ENCODE data around the gene DALRD3. TPM values are rescaled to one million over a fixed set of nuclear protein-coding genes. Genes with fewer than 3 reads are reported as not detected.

Gene DALRD3
- total RNA-seq, 2 donors from 2014 or later = 9.5 to 11.8 TPM

DNA sequence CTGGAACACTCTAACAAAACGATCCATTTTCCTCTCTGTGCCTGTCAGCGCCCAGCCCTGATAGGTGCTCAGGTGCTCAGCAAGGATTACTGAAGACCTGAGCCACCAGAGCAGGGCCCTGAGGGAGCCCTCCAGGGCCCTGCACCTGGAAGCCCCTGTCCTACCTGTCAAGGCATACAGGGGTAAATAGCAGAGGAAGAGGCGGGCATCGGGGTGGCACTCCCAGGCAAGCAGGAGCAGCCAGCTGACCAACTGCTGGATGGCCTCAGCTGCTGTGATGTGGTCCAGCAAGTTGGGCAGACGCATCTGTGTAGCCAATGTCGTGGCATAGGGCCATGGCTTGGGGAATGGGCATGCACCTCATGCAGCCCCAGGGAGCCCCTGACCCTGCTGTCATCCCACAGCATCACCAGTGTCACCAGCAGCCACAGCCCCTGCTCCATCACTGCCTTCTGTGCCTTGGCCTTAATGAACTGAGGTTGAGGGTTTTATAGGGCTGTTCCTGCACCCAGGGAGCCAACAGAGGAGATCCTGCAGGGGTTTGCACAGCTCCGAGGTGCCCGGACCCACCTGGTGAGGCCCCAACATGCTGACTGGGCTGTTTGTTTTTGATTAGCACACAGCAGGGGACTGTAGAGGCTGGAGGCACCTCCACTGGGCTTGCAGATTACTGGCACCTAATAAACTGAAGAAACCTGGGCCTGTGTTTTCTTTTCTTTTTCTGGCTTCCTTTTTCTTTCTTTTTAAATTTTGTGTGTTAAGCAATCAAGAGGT lies 19.1 kb downstream of the DALRD3 start:
- Histone ChIP-seq H3K27ac (no peak overlapping the region), H3K4me1 (peaks cover 0 to 7% of the 10 kb centered on the region in 2 donors), H3K4me3 (no peak overlapping the region), H3K36me3 (peaks cover 17% of the 10 kb centered on the region), H3K9me3 (no peaks in the 10 kb centered on the region), H3K27me3 (no peaks in the 10 kb centered on the region)
- DNase-seq (ENCODE audit: low spot score) = no peak
- TF ChIP-seq, protein P1, sequence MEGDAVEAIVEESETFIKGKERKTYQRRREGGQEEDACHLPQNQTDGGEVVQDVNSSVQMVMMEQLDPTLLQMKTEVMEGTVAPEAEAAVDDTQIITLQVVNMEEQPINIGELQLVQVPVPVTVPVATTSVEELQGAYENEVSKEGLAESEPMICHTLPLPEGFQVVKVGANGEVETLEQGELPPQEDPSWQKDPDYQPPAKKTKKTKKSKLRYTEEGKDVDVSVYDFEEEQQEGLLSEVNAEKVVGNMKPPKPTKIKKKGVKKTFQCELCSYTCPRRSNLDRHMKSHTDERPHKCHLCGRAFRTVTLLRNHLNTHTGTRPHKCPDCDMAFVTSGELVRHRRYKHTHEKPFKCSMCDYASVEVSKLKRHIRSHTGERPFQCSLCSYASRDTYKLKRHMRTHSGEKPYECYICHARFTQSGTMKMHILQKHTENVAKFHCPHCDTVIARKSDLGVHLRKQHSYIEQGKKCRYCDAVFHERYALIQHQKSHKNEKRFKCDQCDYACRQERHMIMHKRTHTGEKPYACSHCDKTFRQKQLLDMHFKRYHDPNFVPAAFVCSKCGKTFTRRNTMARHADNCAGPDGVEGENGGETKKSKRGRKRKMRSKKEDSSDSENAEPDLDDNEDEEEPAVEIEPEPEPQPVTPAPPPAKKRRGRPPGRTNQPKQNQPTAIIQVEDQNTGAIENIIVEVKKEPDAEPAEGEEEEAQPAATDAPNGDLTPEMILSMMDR (IDR thresholded peaks at IDR 0.05) = no peak

DNA sequence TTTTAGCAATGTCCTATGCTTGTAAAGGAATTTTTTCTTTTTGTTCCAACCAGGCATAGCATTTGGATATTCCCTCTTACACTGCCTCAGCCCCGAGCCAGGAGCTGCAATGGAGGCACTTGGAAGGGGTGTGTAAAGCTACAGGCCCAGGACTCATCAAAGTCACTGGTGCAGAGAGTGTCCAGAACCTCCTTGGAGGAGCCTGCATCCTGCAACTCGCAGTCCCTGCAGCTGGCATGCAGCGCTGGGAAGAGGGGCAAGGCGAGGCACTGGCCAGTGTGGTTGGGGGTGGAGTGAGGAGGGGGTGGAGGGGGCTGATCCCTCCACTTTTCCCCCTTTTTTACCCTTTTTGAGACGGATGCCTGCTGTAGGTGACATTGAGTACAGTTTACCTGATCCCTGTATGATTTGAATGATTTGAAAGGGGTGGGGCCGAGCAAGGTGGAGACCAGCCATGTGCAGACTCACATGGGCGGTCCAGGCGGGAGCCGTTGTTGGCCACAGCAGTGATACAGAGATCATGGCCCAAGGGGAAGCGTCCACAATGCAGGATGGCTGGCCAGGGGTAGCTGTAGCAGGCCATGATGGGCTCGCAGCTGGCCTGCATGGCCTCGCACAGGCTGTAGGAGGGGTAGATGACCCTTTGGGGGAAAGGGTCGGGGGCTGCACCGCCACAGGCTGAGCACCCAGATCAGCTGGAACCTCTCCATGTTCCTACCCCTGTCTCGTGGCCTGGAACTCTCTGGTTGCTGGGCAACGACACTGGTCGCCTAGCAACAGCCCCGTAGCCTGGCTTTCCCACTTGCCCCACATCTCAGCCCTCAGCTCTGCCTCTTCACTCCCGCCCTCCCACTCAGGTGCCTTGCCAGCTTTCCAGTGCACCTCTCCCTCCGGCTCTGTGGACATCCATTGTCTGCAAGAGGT lies 20.4 kb downstream of the DALRD3 start:
- Histone ChIP-seq H3K36me3 (peaks cover 17% of the 10 kb centered on the region), H3K9me3 (no peaks in the 10 kb centered on the region), H3K27me3 (no peaks in the 10 kb centered on the region), H3K27ac (no peak overlapping the region), H3K4me3 (no peak overlapping the region), H3K4me1 (peaks cover 0 to 7% of the 10 kb centered on the region in 2 donors)
- no peak for DNase-seq (ENCODE audit: low spot score)
- TF ChIP-seq, protein P1 (IDR thresholded peaks at IDR 0.05) = no peak

DNA sequence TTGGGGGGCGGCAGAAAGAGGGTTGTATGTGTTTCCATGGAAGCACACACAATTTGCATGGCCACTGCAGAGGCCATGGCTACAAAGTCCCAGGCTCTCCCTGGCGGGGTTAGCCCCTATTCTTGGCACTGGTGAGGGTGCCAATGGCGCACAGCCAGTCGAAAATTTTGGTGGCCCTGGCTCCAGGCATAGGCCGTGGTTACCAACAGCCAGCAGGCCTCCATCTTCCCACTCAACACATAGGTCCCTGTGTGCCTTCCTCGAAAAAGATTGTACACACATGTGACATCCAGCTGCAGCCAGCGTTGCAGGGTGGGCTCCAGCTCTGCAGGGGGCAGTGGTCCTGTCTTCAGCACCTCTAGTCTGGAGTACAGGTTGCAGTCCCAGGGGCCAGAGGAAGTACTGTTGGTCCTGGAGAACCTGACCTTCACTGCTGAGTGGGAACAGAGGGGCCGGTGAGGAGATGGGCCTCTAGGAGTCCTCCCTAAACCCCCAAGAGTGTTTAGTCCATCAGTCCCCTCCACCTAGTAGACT lies 21.2 kb downstream of the DALRD3 start:
- no peaks in the 10 kb centered on the region for H3K9me3 ChIP-seq
- DNase-seq (ENCODE audit: low spot score) = no peak
- no peak overlapping the region for H3K27ac ChIP-seq
- TF ChIP-seq, protein P1 (IDR thresholded peaks at IDR 0.05) = no peak
- H3K27me3 ChIP-seq = no peaks in the 10 kb centered on the region
- peaks cover 0 to 9% of the 10 kb centered on the region in 2 donors for H3K4me1 ChIP-seq
- peaks cover 17% of the 10 kb centered on the region for H3K36me3 ChIP-seq
- no peak overlapping the region for H3K4me3 ChIP-seq

DNA sequence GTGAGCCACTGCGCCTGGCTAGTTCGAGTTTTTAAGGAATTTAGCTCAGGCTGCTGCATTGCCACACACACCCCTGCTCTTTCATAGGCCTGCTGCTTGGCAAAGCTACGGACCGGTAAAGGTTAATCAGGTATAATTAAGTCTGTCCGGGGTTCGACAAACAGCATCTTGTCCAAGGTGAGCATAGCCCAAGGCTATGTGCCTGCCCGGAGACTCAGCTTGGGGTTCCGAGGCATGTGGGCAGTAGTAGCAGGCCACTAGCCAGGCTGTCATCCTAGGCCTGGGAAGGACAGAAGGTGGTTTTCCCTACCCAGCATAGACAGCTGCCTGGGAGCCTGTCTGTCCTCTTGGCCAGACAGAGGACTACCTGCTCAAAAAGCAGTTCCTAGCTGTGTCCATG lies 21.7 kb downstream of the DALRD3 start:
- H3K36me3 ChIP-seq = peaks cover 17% of the 10 kb centered on the region
- TF ChIP-seq, protein P1 (IDR thresholded peaks at IDR 0.05) = no peak
- peaks cover 0 to 14% of the 10 kb centered on the region in 2 donors for H3K4me1 ChIP-seq
- H3K27me3 ChIP-seq = no peaks in the 10 kb centered on the region
- H3K27ac ChIP-seq = no peak overlapping the region
- no peak for DNase-seq (ENCODE audit: low spot score)
- no peak overlapping the region for H3K4me3 ChIP-seq
- no peaks in the 10 kb centered on the region for H3K9me3 ChIP-seq

DNA sequence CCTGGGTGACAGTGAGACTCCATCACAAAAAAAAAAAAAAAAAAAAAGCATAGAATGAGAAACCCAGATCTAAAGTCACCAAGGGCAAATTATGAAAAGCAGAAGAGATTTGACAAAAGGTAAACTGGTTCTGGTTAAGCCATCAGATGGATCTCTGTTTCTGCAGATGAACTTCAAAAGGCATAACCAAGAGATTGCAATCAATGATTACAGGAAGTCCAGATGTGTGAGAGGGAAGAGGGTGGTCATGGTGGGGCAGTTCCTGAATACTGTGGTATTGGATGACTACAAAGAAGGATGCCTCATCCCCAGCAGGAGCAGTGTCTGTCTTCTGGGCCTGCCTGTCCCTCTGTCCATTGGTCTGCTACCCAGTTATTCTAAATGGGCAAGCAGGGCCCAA lies 24.5 kb downstream of the DALRD3 start:
- Histone ChIP-seq H3K27me3 (no peaks in the 10 kb centered on the region), H3K9me3 (no peaks in the 10 kb centered on the region), H3K4me3 (no peak overlapping the region), H3K4me1 (peaks cover 0 to 31% of the 10 kb centered on the region in 2 donors), H3K36me3 (peaks cover 17% of the 10 kb centered on the region), H3K27ac (no peak overlapping the region)
- TF ChIP-seq, protein P1 (IDR thresholded peaks at IDR 0.05) = no peak
- DNase-seq (ENCODE audit: low spot score) = no peak
